NCI-H524 (cell line): ENCODE results near the gene ENGASE.

Experiments
- DNase-seq, 2 experiments: peaks; one replicate each; lab custom pipeline; 2025; lab: John Stamatoyannopoulos, UW

Gene ENGASE

DNA sequence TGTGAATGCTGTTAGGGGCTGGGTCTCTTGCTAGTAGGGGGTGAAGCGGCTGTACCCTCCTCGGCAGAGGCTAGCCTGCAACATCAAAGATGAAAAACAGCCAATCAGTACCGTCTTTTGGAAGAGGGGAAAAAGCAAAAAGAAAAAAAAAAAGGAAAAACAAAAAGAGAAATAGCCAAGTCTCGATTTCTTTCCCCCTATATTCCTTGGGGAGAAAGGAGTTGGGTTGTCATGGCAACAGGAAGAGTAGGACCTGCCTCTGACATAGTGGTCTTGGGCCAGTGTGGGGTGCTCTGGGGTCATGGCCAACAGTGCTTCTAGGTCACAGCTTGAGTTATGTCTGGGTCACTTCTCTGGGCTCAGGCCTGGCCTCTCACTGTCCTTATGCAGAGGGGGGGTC, 17.9 kb downstream of the ENGASE start:
- no peak for DNase-seq

DNA sequence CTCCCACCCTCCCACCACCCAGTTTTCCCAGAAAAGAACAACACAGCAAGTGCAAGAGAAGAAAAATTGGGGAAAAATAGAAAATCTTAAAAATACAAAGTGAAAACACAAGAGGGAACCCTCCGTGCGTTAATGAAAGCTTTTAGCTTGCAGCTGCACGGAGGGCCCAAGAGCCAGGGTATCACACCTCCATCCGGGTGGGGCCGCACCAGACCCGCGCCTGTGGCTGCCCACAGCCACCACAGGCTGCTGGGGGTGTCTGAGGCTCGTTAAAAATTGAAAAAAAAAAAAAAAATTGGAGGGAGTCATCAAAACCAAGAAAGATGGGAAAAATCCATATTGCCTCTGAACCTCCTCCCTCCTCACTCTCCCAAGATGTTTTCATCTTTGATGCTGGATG, 18.6 kb downstream of the ENGASE start:
- DNase-seq: no peak

DNA sequence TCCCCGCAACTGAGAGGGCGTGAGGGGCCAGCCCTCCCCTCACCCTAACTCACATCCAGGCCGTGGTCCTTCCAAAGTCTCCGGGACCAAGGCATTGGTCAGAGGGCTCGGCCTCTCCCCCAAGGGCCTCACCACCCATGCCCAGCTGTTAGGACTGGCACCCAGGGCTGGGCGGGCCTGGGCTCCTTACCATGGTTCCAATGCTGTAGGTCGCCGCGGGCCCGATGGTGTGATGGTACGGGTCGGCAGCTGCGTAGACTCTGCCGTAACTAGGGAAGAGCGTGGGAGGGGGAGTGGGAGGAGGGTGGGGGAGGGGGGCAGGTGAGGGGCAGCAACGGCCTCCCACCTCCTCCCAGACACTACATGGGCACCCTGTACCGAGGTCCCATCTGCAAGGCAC, 19.6 kb downstream of the ENGASE start:
- no peak for DNase-seq

DNA sequence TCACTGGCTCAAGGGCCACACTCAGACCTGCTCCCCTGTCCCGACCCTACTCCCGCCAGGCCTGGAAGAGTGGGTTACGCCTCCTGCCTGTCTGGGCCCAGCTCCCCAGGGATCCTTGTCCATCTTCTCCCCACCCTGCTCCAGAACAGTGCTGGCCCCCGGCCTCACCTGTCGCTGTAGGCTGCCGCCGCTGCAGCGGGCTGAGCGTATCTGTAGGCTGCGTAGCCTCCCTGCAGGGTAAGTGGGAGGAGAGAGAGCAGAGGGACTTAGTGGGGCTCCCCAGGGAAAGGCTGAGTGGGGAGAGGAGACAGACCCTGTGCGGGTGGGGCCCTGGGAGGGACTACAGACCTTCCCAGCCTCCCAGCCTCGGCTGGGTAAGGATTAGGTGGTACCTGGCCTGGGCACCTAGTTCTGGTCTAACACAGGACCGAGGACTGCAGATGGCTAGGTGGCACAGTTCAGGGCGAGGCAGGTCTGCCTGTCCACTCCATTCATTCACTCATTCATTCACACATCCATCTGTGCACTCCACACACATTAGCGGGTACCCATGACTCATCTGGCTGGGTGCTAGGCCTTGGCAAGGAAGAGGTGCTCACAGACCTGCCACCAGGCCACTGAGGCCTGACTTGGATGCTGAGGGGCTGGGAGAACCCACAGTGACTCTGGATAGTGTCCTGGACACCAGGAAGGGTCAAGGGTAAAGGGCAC, 20.9 kb downstream of the ENGASE start:
- DNase-seq: peak in 1 of 2 experiments; percentile 46

DNA sequence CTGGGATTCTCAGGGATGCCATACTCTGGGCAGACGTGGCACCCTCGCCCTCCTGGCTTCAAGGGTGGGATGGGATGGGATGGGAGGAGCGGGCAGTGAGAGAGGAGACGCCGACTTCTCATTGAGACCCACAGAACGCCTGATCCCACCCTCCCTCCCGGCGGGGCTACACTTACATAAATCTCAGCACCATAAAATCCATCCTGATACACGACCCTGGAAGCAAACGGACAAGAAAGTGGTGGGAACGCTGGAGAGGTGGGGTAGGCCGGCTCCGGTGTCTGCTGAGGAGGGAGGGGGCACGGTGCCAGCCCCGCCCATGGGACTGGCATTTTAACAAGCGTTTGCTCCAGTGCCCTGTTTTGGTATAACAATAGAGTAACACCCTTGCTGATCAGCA, 21.9 kb downstream of the ENGASE start:
- DNase-seq: no peak

DNA sequence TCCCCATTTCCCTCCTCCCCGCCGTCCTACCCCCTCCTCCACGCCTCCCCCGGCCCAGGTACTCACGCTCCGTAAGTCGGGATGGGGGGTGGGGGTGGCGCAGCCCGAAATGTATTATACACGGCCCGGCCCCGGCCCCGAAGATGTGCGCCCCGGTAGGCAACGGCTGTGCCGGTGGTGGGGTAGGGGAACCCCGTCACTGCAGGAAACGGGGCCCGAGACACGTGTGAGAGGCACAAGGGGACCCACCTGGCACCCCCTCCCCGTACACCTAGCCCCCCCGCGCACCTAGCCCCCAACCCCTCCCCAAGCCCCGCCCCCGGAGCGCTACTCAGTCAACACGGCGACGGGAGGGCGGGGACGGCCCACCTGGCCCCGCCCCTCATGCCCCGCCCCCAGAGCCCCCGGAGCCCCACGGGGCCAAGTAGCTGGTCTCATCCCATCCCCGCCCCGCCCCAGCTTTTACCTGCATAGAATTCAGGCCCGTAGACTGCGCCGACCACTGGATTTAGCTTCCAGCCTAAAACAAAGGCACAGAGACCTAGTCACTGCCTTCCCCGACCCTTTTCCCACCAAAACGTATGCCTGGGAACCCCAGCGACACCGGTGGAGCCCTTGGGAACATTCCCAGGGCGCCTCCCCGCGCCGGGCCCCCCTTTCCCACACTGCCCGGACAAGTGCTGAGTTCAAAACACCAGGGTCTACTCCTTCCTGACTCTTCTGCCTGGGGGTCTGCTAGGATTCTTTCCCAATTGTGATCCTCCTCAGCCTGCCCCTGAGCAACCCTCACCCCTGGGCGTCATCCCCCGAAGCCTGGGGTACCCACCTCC, 22.8 kb downstream of the ENGASE start:
- DNase-seq: no peak

DNA sequence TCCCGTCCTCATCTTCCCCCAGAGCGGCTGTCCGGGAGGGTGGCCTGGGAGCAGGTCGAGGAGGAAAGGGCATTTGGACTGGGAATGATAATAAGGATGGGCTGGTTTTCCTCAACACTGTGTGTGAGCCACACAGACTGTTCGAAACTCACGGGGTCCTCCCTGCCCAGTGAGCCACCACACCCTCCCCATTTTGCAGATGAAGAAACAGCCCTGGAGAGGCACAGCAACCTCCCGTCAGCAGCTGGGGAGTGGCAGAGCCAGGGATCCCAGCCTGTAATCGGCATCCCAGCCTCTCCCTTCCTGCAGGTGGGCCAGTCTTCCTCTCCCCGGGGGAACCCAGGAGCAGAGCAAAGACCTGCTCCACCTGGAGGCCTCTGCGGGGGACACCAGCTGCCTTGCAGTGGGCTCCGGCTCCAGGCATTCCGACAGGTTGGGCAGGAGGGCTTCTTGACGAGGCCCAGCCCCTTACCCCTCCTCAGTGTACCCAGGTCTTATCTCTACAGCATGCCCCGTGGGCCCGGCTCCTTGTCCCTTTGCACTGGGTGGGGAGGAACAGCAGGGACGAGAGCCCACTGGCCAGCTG, 23.8 kb downstream of the ENGASE start:
- DNase-seq: no peak

DNA sequence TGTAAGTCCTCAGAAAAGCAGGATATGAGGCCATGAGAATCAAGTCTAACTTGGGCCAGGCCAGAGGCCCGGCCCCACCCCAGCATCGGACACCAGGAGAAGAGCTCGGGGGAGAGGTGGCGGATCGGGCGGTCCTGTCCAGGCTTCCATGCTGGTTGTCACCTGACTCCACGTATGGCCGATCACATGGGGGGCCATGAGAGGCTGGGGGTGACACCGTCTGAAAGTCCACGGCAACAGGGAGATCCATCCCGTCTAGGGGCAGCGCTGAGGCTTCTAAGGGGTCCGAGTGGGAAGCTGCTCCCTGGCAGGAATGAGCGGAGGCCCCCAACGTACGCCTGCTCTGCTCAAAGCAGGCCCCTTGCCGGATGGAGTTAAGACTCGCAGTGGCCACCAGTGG, 25.8 kb downstream of the ENGASE start:
- no peak for DNase-seq

DNA sequence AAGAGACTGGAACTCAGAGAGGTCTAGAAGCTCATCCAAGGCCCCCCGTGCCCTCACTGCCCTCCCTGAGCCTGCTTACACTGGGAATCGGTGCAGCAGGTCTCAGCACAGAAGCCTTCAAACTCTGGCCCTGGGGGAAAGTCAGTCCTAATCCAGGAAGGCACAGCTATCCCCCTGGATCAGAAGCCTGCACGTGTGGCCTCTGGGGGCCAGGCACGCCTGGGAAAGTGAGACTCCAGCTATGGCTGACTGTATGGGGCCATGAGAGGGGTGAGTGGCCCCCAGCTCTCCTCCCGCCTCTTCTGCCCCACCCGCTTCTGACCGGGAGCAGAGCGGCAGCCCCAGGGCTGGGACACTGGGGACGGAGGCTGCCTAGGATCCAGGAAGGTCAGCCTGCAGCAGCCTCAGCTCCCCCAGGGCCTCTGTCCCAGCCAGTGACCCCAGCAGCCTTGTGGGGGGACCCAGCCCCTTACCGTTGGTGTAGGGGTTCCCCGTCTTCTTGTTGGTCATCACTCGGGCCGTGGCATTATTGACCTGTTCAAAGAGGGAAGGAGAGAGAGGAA, 26.6 kb downstream of the ENGASE start:
- DNase-seq: no peak

DNA sequence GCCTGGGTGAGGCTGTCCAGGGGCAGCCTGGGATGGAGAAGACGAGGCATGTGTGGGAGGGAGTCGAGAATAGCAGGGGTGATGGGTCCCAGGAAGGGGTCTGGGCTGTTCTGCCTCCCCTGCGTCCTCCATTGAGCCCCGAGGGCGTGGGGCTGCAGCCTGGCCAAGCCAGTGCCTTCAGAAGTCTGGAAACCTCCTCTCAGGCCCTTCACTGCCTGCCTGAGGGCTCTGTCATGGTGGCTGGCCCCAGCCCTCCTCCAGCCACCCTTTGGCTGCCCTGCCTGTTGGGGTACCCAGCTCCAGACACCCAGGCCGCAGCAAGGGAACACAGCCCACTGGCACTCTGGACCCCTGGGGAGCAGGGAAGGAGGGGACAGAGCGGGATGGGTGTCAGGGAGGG, 27.6 kb downstream of the ENGASE start:
- DNase-seq: no peak

DNA sequence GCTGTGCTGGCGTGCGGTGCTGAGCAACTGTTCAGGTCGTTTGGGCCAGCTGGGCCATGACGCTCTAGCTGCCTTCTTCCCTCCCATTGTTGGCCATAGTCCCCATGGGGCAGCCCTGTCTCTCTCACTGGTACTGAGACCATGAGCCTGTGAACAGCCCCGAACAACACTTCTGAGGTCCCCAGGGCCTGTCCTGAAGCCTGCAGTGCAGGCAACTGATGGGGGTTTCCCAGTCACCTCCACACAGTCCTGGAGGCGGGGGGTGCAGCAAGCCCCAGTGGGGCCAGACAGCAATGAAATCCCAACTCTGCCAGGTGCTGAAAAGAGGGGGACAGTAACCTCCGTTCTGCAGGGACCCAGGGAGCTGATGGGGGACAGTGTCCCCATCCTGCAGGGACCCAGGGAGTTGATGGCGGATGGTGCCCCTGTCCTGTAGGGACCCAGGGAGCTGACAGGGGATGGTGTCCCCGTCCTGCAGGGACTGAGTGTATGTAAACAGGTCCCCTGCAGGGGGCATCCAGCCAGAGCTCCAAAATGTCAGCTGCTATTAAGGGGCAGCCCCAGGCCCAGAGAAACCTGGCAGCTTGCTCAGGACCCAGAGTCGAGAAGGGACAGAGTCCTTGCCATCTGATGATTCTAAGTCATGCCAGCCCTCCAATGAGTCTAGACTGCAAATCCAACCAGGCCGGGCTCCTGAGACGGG, 30.4 kb downstream of the ENGASE start:
- DNase-seq: no peak

DNA sequence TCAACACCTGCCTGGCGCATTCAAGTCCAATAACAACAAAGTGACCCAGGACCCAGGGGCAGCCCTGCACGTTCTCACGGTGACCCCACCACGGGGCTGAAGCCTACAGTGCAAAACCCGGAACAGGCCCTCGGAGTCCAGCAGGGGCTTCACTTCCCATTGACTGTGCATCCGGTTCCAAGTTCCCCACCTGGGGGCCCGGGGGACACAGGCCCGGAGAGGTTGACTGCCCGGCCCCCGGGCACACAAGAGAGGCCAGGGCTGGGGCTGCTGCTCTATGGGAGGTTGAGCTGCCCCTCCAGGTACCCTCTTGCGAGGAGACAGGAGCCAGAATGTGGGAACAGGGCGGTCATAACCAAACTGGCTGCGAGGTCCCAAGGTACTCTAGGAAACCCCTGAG, 31.3 kb downstream of the ENGASE start:
- DNase-seq: no peak

DNA sequence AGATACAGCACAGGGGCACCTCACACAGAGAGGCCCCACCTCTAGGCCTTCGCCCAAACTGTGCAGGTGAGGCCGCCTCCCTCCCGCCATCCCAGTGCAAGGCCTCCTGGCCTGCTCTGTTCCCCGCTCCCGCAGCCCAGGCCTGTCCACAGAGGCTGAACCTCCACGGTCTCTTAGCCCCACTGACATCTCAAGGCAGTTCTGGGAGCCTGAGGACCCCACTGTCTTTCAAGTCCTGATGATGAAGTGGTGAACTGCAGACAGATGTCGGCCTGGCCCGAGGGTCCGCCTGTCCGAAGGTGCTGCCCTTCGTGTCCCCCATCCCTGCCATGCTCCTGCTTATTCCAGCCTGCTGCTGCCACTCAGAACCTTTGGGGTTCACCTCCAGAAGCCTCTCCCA, 32.3 kb downstream of the ENGASE start:
- no peak for DNase-seq

DNA sequence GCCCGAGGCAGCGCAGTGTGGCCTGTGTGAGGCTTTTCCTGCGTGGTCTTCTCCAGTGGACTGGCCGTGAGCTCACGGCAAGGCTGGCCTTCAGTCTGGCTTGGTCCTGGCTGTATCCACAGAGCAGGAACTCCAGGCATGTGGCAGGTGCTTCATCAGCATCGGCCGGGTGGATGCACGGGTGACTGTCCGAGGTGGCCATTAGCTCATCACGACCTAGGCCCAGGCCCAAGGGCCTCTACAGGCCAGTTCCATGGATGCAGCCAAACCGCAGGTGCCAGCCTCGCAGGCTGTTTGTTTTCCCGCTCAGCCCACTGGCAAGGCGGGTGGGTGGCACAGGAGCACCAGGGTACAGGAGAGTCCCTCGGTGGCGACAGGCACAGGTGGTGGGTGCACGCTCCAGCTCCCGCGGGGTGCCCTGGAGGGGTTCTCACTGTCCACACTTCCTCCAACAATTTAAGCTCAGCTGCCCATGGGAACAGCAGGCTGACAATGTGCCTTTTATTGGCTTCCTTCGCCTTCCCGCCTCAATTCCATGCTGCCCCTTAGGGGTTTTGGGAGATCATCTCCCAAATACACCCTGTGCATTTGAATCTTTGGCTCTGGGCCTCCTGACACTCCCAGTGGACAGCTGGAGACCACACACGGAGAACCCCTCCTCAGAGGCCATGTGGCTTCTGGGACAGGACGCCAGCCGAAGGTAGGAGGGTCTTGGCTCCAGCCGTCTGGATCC, 33.0 kb downstream of the ENGASE start:
- no peak for DNase-seq

DNA sequence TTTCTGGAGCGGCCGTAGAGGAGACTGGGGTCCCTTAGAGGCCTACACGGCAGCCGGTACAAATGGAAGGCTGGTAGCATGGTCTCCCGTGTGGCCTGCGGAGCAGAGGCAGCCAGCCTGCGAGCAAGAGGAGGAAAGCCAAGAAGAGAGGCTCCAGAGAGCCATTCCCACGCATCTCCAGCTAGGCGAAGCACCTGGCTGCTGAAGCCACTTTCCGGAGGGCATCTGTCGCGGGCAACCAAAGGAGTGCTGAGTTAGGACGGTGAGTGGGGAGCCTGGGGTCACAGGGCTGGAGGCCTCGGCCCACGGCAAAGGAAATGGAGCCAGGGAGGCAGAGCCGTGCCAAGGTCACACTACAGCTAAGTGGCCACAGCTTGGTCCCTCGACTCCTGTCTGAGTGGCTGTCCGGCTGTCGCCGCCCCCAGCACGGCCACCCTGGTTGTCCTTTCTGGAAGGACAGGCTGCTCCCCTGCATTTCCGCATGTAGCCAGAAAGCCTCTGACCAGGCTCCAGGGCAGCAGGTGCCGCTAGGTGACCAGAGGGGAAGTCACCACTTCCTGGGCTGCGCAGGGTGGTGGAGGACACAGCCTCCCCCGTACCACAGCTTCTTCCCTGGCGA, 33.7 kb downstream of the ENGASE start:
- DNase-seq: no peak

DNA sequence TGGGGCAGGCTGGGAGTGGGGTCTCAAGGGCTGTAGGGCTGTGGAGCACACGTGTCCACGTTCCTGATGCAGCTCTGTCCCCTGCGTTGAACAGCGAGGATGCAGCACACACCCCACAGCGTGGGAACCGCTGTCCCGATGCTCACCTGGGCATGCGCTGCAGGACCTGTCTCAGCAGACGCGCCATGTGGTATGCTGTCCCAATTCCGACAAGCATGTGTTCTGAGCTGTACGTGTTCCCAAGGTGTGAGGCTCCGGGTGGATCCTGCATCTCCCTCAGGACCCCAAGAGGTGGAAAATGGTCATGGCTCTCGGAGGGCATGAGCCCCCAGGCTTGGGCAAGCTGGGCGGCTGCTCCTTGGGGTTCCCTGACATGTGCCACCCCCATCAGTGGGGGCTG, 34.2 kb downstream of the ENGASE start:
- no peak for DNase-seq

DNA sequence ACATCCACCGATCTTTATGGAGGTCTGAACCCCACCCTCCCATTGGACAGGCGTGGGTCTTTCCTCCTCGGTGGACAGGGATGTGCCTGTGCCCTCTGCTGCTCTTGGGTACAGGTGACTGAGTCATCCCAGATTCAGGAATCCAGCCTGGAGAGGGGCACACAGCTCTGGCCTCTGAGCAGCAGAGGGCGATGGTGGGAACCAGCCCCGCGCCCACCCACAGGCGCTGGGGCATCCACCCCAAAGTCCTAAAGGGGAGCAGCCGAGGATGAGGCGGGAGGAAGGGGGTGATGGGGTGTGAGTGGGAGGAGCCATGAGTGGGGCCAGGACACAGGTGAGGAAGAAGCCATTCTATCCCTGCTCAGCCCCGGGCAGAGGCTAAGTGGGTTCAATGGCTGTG, 35.0 kb downstream of the ENGASE start:
- DNase-seq: no peak

DNA sequence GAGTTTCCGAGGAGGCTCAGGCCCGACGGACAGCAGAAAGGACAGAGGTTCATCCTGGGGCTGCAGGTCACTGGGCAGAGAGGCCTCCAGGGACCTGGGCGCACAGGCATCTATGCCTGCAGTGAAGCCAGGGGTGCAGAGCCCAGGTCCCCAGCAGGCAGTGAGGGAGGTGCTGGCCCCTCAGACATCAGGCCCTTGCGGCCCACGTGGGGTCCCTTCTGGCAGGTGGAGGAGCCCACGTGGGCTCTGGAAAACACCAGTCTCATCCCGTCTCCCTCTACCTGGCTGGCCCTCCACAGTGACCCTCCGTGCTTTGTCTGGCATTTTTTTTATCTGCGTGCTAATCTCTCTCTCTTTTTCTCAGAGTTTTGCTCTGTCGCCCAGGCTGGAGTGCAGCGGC, 36.5 kb downstream of the ENGASE start:
- DNase-seq: no peak

DNA sequence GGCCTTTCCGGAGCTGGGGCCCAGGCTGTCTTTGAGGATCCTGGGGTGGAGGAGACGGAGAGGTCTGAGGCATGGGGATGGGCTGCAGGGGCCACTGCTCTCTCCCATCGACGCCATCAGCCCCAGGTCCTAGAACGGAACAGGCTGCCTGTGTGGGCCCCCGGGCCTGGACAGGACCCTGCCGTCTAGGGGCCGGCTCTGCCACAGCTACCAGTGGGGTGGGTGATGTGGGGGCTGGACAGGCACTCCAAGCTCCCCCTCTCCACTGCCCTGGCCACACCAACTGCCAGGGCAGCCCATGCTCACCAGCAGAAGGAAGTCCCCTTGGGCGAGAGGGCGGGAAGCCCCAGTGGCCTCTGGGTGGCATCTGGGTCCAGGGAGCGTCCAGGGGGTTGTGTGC, 37.8 kb downstream of the ENGASE start:
- no peak for DNase-seq

DNA sequence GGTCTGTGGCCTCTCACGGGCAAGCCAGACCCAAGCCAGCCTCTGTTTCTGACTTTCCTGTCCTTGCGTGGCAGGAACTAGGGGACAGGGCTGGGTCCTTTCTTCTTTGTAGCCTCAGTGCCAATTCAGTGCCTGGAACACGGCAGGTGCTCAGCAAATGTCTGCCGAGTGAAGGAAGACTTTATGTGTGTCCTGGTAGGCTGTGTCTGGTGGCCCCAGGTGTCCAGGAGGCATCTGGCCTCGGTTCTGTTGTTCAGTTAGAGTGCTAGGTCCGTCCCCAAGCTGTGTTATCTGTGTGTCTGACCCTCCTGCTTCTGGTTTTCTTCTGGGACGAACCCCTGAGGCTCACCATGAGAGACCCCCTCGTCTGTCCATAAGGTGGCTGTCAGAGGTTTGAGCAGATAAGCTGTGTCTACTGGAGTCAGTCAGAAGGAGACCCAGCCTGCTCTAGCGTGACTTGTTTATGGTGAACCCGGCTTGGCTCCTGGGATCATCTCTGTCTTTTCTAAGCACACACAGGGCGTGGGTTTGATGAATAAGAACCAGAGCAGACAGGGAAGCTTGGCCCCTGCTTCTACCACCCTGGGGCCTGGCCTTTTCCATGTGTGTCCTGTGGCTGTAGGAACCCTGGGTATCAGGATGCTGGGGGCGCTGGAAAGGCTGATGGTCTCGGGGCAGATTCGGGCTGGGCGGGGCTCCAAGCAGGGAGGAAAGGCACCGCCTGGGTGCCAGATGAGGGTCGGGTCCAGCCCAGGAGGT, 39.3 kb downstream of the ENGASE start:
- DNase-seq: no peak
